Common myeloid progenitor, CD34-positive (primary cell): Measurements from ENCODE around the gene ECHS1. TPM values are rescaled to one million over a fixed set of nuclear protein-coding genes. Genes with fewer than 3 reads are reported as not detected.

ENCODE experiments used
- CTCF ChIA-PET: fragments of 350-600 bp; sonication (Branson Sonifier 250); formaldehyde crosslinking; loops from one replicate; lab custom pipeline; 2021; ENCODE audit warnings: antibody characterized with exemption; lab: Charles Lee
- POLR2A ChIA-PET: fragments of 350-600 bp; sonication (Branson Sonifier 250); formaldehyde crosslinking; loops from one replicate; lab custom pipeline; 2021; ENCODE audit warnings: antibody characterized with exemption; lab: Charles Lee
- DNase-seq, 3 donors: peaks; one replicate each; pipeline versions ENCODE4 v3.0.0 to v3.0.0-alpha.2; 2013
- H3K27ac ChIP-seq, 2 experiments: 1 replicate in 1 of 2; 2 replicates in 1 of 2; pipeline ENCODE4 v1.7.0; 2013; ENCODE audit warnings: inconsistent platforms in 2 of 2, low read length in 2 of 2, mild to moderate bottlenecking in 2 of 2, low read depth in 1 of 2, moderate library complexity in 1 of 2; ENCODE audit not compliant: severe bottlenecking in 2 of 2, insufficient read depth in 1 of 2, poor library complexity in 1 of 2
- H3K27me3 ChIP-seq, 5 experiments: replicated peaks in 2 of 5; 1 replicate in 3 of 5; 2 replicates in 2 of 5; pipeline versions ENCODE4 v1.6.1 to v1.7.0; 2013; ENCODE audit warnings: low read length in 4 of 5, mild to moderate bottlenecking in 2 of 5, moderate library complexity in 2 of 5, inconsistent platforms in 1 of 5; ENCODE audit not compliant: insufficient read depth in 5 of 5, control insufficient read depth in 4 of 5
- H3K36me3 ChIP-seq, 4 experiments: 1 replicate in 2 of 4; 2 replicates in 2 of 4; pipeline versions ENCODE4 v1.6.1 to v1.7.0; 2013; ENCODE audit warnings: low read length in 3 of 4, control low read depth in 1 of 4, mild to moderate bottlenecking in 1 of 4; ENCODE audit not compliant: control insufficient read depth in 4 of 4, insufficient read depth in 4 of 4
- H3K4me1 ChIP-seq, 4 experiments: 1 replicate in 3 of 4; 2 replicates in 1 of 4; pipeline versions ENCODE4 v1.6.1 to v1.7.1; 2013; ENCODE audit warnings: low read length in 3 of 4, mild to moderate bottlenecking in 3 of 4, control low read depth in 1 of 4, inconsistent platforms in 1 of 4, moderate library complexity in 1 of 4; ENCODE audit not compliant: control insufficient read depth in 4 of 4, insufficient read depth in 4 of 4; ENCODE audit errors: control extremely low read depth in 1 of 4
- H3K4me3 ChIP-seq, 7 experiments: 1 replicate in 4 of 7; 2 replicates in 3 of 7; pipeline versions ENCODE4 v1.5.1 to v1.7.0; 2013; ENCODE audit warnings: mild to moderate bottlenecking in 7 of 7, low read length in 6 of 7, moderate library complexity in 6 of 7, inconsistent platforms in 2 of 7, low read depth in 2 of 7, control low read depth in 1 of 7; ENCODE audit not compliant: insufficient read depth in 4 of 7, control insufficient read depth in 1 of 7; ENCODE audit errors: extremely low read depth in 1 of 7
- H3K9me3 ChIP-seq, 5 experiments: 1 replicate in 4 of 5; 2 replicates in 1 of 5; pipeline versions ENCODE4 v1.6.1 to v1.7.1; 2013; ENCODE audit warnings: low read length in 4 of 5, mild to moderate bottlenecking in 2 of 5, inconsistent platforms in 1 of 5, low read depth in 1 of 5, moderate library complexity in 1 of 5; ENCODE audit not compliant: control insufficient read depth in 4 of 5, insufficient read depth in 2 of 5; ENCODE audit errors: control extremely low read depth in 1 of 5
- WGBS: methylation state at CpG from one replicate; pipeline ENCODE4 v1.1.5; 2013; ENCODE audit not compliant: insufficient coverage; 5-methylcytosine and 5-hydroxymethylcytosine counted together
- polyA plus RNA-seq: library from polyadenylated mRNA; unstranded; fragments of 120-200 nt; gene quantifications from one replicate; pipeline ENCODE4 v1.2.1, GENCODE V29; 2013

ECHS1 gene
- 55.7 TPM for polyA plus RNA-seq

GRCh38 chr10:133373174-133374090, at the start of gene ECHS1:
Gene ECHS1, minus strand, starts transcription at chr10:133373354. Its CDS starts 21 bp downstream, at chr10:133373333.
- Histone ChIP-seq H3K4me3 (peak within 1 kb of the TSS; percentile 69 to 88 (median 76)), H3K9me3 (no peaks in the 10 kb centered on the region), H3K4me1 (peaks cover 0 to 24% (median 21%) of the 10 kb centered on the region in 4 experiments), H3K27ac (peak within 1 kb of the TSS in 1 of 2 experiments; percentile 78), H3K27me3 (peaks cover 0 to 3% (median 0%) of the 10 kb centered on the region in 5 experiments), H3K36me3 (peaks cover 0 to 27% (median 19%) of the 10 kb centered on the region in 4 experiments)
- POLR2A ChIA-PET: interaction anchor here (0.5 to 1.1 kb wide), 2 partner anchors 27 to 37 kb away, joined by 3 read pairs; partner anchors contain the start of gene CALY
- WGBS: under 1% methylated on average over 30 of the region's 89 CpGs
- DNase-seq: peak; percentile 85 to 92 (median 92)
- CTCF ChIA-PET: interaction anchor here (0.9 kb wide), 1 partner anchor 12 kb away, joined by 3 read pairs; no protein-coding TSS in a partner anchor

GRCh38 chr10:133422223-133422806, 49.2 kb upstream of the ECHS1 start:
- Histone ChIP-seq H3K9me3 (no peaks in the 10 kb centered on the region), H3K36me3 (peaks cover 0 to 34% (median 15%) of the 10 kb centered on the region in 4 experiments), H3K4me3 (no peak overlapping the region), H3K27ac (no peak overlapping the region), H3K4me1 (peaks cover 0 to 8% (median 3%) of the 10 kb centered on the region in 4 experiments), H3K27me3 (peaks cover 0 to 24% (median 9%) of the 10 kb centered on the region in 5 experiments)
- no peak for DNase-seq
- WGBS: 97% methylated on average over 15 of the region's 16 CpGs
- ChIA-PET CTCF (no interaction called here), POLR2A (no interaction called here)

DNA sequence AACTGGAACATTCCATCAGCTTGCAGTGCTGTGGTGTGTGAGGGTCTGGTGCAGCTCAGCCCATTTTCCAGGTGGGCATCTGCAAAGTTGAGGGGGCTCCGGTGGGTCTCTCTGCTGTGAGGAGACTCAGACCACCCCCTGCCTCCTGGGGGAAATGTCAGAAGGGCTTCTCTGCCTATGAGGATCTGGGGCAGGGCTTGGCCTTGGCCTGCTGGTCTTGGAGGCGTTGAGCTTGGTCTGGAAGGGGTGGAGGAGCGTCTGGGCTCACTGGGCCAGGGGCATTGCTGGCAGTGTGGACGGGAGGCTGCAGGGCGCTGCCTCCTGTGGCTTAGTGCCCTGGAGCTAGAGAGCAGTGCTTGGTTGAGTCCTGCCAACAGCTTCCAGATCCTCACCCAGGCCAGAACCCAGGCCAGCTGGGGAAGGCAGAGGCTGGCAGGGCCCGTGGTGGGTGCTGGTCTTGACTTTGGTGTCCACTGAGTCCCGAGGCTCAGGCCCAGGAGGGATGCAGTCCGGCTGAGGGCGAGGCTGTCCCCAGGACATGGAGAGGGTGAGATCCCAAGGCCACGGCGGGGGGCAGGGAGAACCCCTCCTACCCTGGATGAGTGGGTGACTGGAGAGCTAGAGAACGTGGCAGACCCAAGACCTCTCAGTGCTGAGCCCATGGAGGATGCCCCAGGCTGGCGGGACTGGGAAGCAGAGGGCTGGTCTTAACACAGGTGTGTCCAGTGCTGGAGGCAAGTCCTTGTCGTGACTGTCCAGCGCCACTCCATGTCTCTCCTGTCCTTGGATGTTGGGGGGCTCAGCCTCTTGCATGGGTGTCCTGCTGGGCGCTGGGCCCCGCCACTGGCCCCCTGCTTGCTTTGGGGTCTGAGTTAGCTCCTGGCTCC, 48.4 kb upstream of the ECHS1 start:
- no peak for DNase-seq
- Histone ChIP-seq H3K4me3 (no peak overlapping the region), H3K36me3 (peaks cover 0 to 34% (median 15%) of the 10 kb centered on the region in 4 experiments), H3K4me1 (peaks cover 0 to 8% (median 3%) of the 10 kb centered on the region in 4 experiments), H3K27me3 (peaks cover 0 to 24% (median 9%) of the 10 kb centered on the region in 5 experiments), H3K27ac (no peak overlapping the region), H3K9me3 (no peaks in the 10 kb centered on the region)
- WGBS: 92% methylated on average over 15 of the region's 17 CpGs
- ChIA-PET CTCF (interaction anchor here (0.8 kb wide), 1 partner anchor 9 kb away, joined by 3 read pairs; no protein-coding TSS in a partner anchor), POLR2A (interaction anchor here (0.6 kb wide), 1 partner anchor 30 kb away, joined by 6 read pairs; no protein-coding TSS in a partner anchor)

DNA sequence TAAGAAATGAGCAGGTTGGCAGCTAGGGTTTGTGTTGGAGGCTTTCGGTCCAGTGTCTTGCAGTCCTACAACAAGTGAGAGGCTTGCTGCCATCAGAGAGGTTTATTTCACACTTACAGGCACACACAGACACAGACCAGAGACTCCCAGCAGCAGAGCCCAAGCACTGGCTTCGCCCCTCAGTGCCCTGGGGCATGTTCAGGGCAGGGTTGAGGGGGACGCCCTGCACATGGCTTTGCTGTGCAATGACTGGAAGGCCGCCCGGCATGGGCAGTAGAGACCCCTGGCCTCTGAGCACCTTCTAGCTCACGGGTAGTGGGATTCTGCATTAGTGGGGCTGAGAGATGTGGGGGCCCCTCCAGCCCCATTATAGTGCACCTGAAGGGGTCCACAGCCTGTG, 47.4 kb upstream of the ECHS1 start:
- H3K27ac ChIP-seq: no peak overlapping the region
- WGBS: 67% methylated on average over 3 of the region's 6 CpGs
- no peak for DNase-seq
- peaks cover 0 to 36% (median 18%) of the 10 kb centered on the region in 4 experiments for H3K36me3 ChIP-seq
- peaks cover 0 to 4% (median 2%) of the 10 kb centered on the region in 5 experiments for H3K9me3 ChIP-seq
- ChIA-PET CTCF (no interaction called here), POLR2A (no interaction called here)
- H3K4me3 ChIP-seq: no peak overlapping the region
- H3K27me3 ChIP-seq: peaks cover 0 to 24% (median 9%) of the 10 kb centered on the region in 5 experiments
- peaks cover 0 to 8% (median 3%) of the 10 kb centered on the region in 4 experiments for H3K4me1 ChIP-seq

- WGBS: 97% methylated on average over 17 of the region's 17 CpGs
- Histone ChIP-seq H3K27ac (no peak overlapping the region), H3K27me3 (peaks cover 0 to 24% (median 9%) of the 10 kb centered on the region in 5 experiments), H3K36me3 (peaks cover 0 to 42% (median 23%) of the 10 kb centered on the region in 4 experiments), H3K4me3 (no peak overlapping the region), H3K4me1 (peaks cover 0 to 8% (median 3%) of the 10 kb centered on the region in 4 experiments), H3K9me3 (peaks cover 0 to 8% (median 4%) of the 10 kb centered on the region in 5 experiments)
- ChIA-PET CTCF (no interaction called here), POLR2A (interaction anchor here (0.6 kb wide), 1 partner anchor 1427 kb away, joined by 4 read pairs; no protein-coding TSS in a partner anchor)
- no peak for DNase-seq
Measured at GRCh38 chr10:133420028-133420427, 46.9 kb upstream of the ECHS1 start.
